DOHH2 (cell line): ENCODE results near the gene TNS1.

Source experiments
- H3F3A ChIP-seq: fragments of 200-600 bp; sonication (generic), shearing (Covaris generic); 2 replicates; pipeline ENCODE4 v1.6.0; 2016; ENCODE audit warnings: antibody characterized with exemption, mild to moderate bottlenecking; ENCODE audit not compliant: control insufficient read depth, insufficient read depth
- H3K27ac ChIP-seq: fragments of 200-600 bp; sonication (generic); 2 replicates; pipeline ENCODE4 v1.5.1; 2014; ENCODE audit warnings: low read depth, mild to moderate bottlenecking, low read length, moderate library complexity
- H3K27me3 ChIP-seq: fragments of 200-600 bp; sonication (generic); 2 replicates; pipeline ENCODE4 v1.6.1; 2014; ENCODE audit warnings: mild to moderate bottlenecking, low read length, mixed read lengths; ENCODE audit not compliant: control insufficient read depth
- H3K36me3 ChIP-seq: fragments of 200-600 bp; sonication (generic); 2 replicates; pipeline ENCODE4 v1.6.1; 2014; ENCODE audit warnings: mild to moderate bottlenecking, low read length, moderate library complexity, mixed read lengths; ENCODE audit not compliant: control insufficient read depth
- H3K4me1 ChIP-seq: fragments of 200-600 bp; sonication (generic); 2 replicates; pipeline ENCODE4 v1.6.1; 2014; ENCODE audit warnings: mild to moderate bottlenecking, low read length, mixed read lengths; ENCODE audit not compliant: control insufficient read depth
- H3K4me2 ChIP-seq: fragments of 200-600 bp; sonication (generic); 2 replicates; pipeline ENCODE4 v1.6.0; 2014; ENCODE audit warnings: mild to moderate bottlenecking, low read length, moderate library complexity
- H3K4me3 ChIP-seq: fragments of 200-600 bp; sonication (generic); 2 replicates; pipeline ENCODE4 v1.5.1; 2014; ENCODE audit warnings: mild to moderate bottlenecking, low read length, mixed read lengths
- H3K79me2 ChIP-seq: fragments of 200-600 bp; sonication (generic); 2 replicates; pipeline ENCODE4 v1.6.1; 2014; ENCODE audit warnings: mild to moderate bottlenecking, low read length, mixed read lengths; ENCODE audit not compliant: control insufficient read depth
- H3K9me2 ChIP-seq: fragments of 200-600 bp; sonication (generic); replicated peaks from 2 replicates; pipeline ENCODE4 v1.6.1; 2014; ENCODE audit warnings: mild to moderate bottlenecking, low read length, mixed read lengths; ENCODE audit not compliant: control insufficient read depth
- H3K9me3 ChIP-seq: fragments of 200-600 bp; sonication (generic); 2 replicates; pipeline ENCODE4 v1.6.1; 2014; ENCODE audit warnings: antibody characterized with exemption, low read length, mixed read lengths; ENCODE audit not compliant: control insufficient read depth, insufficient read depth
- H4K20me1 ChIP-seq: fragments of 200-600 bp; sonication (generic); 2 replicates; pipeline ENCODE4 v1.6.0; 2014; ENCODE audit warnings: low read depth, mild to moderate bottlenecking, antibody characterized with exemption, low read length, moderate library complexity; ENCODE audit not compliant: control insufficient read depth, insufficient read depth
- CTCF ChIP-seq: fragments of 200-600 bp; sonication (generic); IDR thresholded peaks from one replicate; pipeline ENCODE4 v1.5.1; 2014; ENCODE audit warnings: antibody characterized with exemption, mild to moderate bottlenecking, low read depth, low read length; ENCODE audit not compliant: poor library complexity, severe bottlenecking
- EZH2phosphoT487 ChIP-seq: fragments of 200-600 bp; sonication (generic); IDR thresholded peaks from 2 replicates; pipeline ENCODE4 v1.6.1; 2017; ENCODE audit warnings: borderline replicate concordance, mild to moderate bottlenecking, antibody characterized with exemption, low read length, moderate library complexity, mixed read lengths

TNS1 gene

GRCh38 chr2:217853301-217853881, 149.4 kb downstream of the TNS1 start:
- Histone ChIP-seq H3K4me3 (no peak overlapping the region), H3K27me3 (no peaks in the 10 kb centered on the region), H3K79me2 (no peaks in the 10 kb centered on the region), H4K20me1 (no peaks in the 10 kb centered on the region), H3K9me3 (no peaks in the 10 kb centered on the region), H3K4me1 (no peaks in the 10 kb centered on the region), H3F3A (no peaks in the 10 kb centered on the region), H3K4me2 (no peak overlapping the region), H3K36me3 (no peaks in the 10 kb centered on the region), H3K9me2 (no peaks in the 10 kb centered on the region), H3K27ac (no peak overlapping the region)
- TF ChIP-seq CTCF (no peak), EZH2phosphoT487 (no peak)

GRCh38 chr2:217852555-217853211, 150.1 kb downstream of the TNS1 start:
- Histone ChIP-seq H3K4me3 (no peak overlapping the region), H4K20me1 (no peaks in the 10 kb centered on the region), H3K27me3 (no peaks in the 10 kb centered on the region), H3K27ac (no peak overlapping the region), H3K9me2 (no peaks in the 10 kb centered on the region), H3F3A (no peaks in the 10 kb centered on the region), H3K9me3 (no peaks in the 10 kb centered on the region), H3K4me1 (no peaks in the 10 kb centered on the region), H3K79me2 (no peaks in the 10 kb centered on the region), H3K36me3 (no peaks in the 10 kb centered on the region), H3K4me2 (no peak overlapping the region)
- no peak for TF ChIP-seq EZH2phosphoT487
- no peak for TF ChIP-seq CTCF

GRCh38 chr2:217851191-217852020, 151.4 kb downstream of the TNS1 start:
- no peaks in the 10 kb centered on the region for H3K79me2 ChIP-seq
- H3K4me1 ChIP-seq: no peaks in the 10 kb centered on the region
- H4K20me1 ChIP-seq: no peaks in the 10 kb centered on the region
- TF ChIP-seq EZH2phosphoT487 (no peak), CTCF (no peak)
- H3K27me3 ChIP-seq: no peaks in the 10 kb centered on the region
- no peak overlapping the region for H3K4me3 ChIP-seq
- no peak overlapping the region for H3K27ac ChIP-seq
- no peaks in the 10 kb centered on the region for H3K9me3 ChIP-seq
- no peaks in the 10 kb centered on the region for H3K9me2 ChIP-seq
- no peaks in the 10 kb centered on the region for H3F3A ChIP-seq
- H3K36me3 ChIP-seq: no peaks in the 10 kb centered on the region
- H3K4me2 ChIP-seq: no peak overlapping the region
